ENCODE measurements around the gene RBP2.
A peak's percentile ranks its signal among the peaks of the same experiment; 100 is the strongest.
"Not testable (repeated sequence)": the region's sequence is repeated elsewhere in the genome, so short reads cannot be mapped to it uniquely, and the experiment has no call there.

The RBP2 gene

DNA sequence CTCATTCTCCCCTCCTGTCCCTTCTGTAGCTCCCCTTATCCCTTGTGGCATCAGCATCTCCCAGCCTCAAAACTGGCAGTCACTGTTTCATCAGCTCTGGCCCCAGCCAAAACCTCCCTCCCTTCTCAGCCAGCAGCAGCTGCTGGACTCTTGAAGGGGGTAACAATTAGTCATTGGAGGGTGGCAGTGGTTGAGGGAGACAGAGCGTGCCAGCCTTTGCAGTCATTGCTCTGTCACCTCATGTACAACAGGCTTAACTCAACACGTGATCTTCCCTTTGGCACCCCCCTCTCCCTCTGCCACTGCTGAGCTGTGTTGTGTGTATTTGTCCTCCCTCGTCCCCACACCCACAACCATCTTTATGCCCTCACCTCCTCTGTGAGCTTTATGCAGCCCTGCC lies 28.2 kb downstream of the RBP2 start:
- no peak for DNase-seq (ENCODE audit: low read depth, low spot score)
- no peak overlapping the region for H3K27ac ChIP-seq

DNA sequence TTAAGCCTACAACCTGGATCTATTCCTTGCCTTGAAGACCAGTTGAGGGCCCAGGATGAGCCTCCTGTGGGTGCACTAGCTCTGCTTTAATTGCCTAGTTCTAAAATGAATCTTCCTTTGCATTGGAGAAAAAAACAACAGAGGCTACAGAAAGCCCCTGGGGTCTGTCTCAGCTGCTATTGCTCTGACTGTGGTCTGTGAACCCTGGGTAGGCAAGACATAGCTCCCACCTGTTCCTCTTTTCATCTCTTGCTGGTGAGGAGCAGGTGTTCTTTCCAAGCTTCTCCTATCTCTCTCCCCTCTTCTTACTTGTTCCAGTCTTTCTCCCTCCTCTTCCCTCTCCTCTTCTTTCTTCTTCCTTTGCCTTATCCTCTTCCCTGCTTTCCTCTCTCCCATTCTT lies 28.8 kb downstream of the RBP2 start:
- DNase-seq (ENCODE audit: low read depth, low spot score) = no peak
- no peak overlapping the region for H3K27ac ChIP-seq

DNA sequence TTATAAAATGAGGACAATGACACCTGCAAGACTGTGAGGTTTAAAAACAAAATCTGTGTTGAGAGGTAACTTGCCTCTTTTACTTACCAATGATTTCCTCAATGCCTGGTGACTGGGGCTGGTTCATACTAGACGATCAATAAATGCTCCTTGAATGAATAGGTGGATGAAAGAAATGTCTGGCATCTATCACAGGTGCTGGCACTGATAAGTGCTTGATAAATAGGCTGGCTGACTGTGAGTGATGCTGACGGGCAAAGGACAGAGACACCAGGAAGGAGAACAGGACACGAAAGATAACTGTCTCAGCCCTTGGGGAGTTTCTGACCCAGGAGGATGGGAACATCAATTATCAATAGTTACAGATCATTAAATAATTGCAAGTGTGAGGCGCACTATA lies 31.9 kb downstream of the RBP2 start:
- no peak overlapping the region for H3K27ac ChIP-seq

DNA sequence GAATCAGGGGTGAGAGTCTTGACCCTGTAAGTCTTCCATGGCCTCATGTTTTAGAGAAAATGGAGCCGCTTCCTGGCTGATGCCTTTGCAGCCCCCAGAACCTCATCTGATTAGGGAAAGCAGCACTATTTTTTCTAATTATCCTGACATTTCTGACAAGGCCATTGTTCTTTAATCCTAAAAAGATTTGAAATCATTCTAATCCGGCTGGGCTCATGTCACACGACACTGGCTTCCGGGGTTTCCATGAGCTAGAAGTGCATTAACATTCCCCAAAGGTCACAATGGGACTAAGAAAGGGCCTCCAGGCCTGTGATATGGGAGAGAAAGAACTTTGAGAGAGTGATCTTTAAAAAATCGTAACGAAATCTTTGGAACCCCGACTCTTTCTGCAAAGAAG lies 33.1 kb downstream of the RBP2 start:
- no peak overlapping the region for H3K27ac ChIP-seq
- no peak for DNase-seq (ENCODE audit: low read depth, low spot score)

More for the DNA sequence above, 31.9 kb downstream of the RBP2 start:
- no peak for DNase-seq (ENCODE audit: low read depth, low spot score)

DNA sequence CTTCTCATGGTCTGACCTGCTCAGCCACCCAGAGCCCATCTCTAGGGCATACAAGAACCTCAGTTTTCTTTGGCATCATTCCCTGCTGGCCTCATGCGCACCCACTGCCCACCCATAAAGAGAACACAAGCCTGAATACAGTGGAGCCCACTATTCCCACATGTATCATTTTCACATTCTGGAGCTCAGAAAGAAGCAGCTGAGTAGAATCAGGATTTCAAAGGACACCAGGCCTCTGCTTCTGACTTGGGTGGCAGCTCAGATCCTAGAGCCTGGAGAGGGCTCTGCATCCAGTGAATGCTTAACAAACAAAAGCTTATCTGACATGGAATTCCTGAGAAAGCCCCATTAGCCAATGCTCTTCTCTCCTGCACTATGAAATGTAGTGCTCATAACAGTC lies 34.7 kb downstream of the RBP2 start:
- no peak overlapping the region for H3K27ac ChIP-seq
- DNase-seq (ENCODE audit: low read depth, low spot score) = no peak

DNA sequence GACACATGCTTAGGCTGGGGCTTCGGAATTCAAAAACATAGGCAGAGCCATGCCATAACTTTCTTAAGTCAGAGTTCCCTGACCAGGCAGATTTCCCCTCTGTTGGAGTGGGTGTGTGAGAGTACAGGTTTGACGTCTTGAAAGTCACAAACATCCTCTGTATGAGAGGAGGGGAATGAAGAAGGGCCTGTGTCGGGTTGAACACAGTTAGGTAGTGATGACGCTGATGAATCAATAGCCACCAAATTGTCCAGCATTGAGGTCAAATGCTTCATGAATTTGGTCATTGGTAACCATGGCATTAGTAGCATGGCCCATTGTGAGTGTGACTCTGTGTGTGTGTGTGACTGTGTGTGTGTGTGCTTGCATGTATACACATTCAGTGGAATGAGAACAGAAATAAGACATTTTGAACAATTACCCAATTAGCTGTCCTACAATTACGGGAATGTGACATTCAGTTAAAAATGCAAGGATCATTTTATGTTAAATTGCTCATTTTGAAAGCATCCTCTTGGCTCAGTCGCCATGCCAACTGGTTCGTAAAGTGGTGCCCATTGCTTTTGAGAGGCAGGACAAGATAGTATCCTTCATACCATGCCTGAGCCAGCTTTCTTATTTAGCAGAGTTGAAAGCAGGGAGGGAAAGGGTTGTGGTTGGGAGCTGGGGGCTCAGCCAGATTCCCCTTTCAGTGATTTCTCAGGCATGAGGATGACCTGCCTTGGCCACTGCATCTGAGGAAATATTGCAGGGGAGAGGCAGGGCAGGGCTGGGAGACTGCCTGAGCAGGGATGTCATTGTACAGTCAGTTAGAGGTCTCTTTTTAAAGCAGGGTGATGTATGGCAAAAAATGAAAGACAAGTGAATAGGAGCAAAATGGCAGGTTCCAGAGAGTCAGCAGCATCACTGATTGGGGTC lies 35.4 kb downstream of the RBP2 start:
- no peak for DNase-seq (ENCODE audit: low read depth, low spot score)

DNA sequence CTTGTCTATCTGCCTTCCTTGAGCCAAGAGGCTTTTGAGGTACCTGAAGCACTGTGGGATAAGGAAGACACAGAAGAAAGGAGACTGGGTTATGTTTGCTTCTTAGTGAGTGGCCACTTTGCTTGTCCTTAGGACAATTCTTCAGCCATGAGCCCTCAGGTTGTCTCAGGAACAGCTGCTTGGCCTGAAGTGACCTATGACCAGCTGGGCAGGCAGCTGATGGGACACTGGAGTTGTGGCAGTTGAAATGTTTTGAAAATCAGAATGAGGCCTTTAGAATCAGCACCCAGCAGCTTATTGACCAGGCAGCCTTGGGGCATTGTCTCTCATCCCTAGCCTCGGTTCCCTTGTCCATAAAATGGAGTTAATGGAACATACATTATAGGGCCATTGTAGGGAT lies 37.0 kb downstream of the RBP2 start:
- no peak for DNase-seq (ENCODE audit: low read depth, low spot score)
- H3K27ac ChIP-seq = no peak overlapping the region

More for the DNA sequence above, 35.4 kb downstream of the RBP2 start:
- no peak overlapping the region for H3K27ac ChIP-seq

DNA sequence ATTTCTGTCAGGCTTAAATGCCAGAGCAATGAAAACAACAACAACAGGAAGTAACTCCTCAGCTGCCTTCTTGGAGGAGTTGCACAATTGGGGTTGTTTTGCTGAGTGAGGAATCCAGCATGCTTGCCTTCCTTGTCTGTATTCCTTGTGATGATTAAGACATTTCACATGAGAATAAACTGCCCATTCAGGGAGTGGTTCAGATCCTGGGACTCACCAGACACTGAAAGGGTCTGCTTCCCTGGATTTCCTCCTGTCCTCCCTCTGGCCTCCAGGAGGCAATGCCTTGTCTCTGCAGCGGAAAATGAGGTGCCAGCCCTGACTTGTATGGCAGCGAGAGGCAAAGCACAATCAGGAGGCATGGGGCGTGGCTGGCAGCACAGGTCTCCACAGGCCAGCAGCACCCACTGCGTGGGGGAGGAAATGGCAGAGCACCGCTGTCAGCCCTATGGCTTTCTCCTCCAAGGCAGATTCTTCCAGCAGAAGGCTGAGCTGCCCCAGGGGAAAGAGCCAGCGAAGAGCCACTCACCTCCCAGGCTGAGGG lies 41.5 kb downstream of the RBP2 start:
- DNase-seq (ENCODE audit: low read depth, low spot score) = peak; percentile 88
- peak overlapping the region; percentile 82 for H3K27ac ChIP-seq

DNA sequence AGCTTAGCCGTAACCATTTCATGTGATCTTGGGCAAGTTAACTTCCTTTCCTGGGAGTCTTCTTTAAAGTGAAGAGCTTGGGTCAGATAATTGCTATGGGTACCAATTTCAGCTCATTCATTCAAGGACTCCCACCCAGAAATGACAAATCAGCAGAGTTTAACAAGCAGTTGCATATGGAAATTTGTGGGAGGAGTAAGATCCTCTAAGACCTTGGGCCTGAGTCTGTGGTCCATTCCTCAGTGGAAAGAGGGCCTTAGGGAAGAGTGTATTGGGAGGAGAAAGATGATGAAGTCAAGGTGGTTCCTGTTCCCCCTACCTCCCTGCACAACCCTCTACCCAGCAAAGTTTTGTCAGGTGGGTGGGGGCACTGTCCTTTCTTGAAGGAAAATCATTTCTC lies 42.1 kb downstream of the RBP2 start:
- DNase-seq (ENCODE audit: low read depth, low spot score) = no peak
- H3K27ac ChIP-seq = peak overlapping the region; percentile 82

DNA sequence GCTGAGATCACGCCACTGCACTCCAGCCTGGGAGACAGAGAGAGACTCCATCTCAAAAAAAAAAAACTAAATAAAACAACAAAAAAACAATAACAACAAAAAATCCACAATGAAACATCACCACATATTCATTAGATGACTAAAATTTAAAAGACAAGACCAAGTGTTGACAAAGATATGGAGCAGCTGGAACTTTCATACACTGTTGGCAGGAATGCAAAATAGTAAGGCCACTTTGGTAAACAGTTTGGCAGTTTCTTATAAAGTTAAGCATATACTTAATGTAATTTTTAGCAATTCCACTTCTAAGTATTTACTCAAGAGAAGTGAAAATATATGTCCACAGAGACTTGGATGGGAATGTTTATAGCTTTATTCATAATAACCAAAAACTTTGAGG lies 43.2 kb downstream of the RBP2 start:
- DNase-seq (ENCODE audit: low read depth, low spot score) = no peak

DNA sequence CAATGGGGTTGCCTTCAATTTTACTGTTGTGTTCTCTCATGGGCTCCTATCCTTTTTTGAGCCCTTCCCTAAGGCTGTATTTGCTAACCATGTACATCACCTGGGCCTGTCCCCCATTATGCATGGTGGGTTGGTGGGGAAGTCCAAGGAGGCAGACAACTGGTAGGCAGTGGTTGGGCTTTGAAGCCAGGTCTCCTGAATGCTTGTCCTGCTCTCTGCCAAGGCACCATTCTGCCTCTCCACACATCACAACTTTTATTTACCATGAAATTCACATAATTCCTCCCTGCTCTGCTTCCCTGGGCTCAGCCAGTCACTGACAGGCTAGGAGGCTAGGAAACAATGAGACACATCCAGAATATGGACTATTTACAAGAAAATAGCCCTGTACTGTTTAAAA lies 45.8 kb downstream of the RBP2 start:
- H3K27ac ChIP-seq = no peak overlapping the region
- no peak for DNase-seq (ENCODE audit: low read depth, low spot score)

More for the DNA sequence above, 43.2 kb downstream of the RBP2 start:
- no peak overlapping the region for H3K27ac ChIP-seq

DNA sequence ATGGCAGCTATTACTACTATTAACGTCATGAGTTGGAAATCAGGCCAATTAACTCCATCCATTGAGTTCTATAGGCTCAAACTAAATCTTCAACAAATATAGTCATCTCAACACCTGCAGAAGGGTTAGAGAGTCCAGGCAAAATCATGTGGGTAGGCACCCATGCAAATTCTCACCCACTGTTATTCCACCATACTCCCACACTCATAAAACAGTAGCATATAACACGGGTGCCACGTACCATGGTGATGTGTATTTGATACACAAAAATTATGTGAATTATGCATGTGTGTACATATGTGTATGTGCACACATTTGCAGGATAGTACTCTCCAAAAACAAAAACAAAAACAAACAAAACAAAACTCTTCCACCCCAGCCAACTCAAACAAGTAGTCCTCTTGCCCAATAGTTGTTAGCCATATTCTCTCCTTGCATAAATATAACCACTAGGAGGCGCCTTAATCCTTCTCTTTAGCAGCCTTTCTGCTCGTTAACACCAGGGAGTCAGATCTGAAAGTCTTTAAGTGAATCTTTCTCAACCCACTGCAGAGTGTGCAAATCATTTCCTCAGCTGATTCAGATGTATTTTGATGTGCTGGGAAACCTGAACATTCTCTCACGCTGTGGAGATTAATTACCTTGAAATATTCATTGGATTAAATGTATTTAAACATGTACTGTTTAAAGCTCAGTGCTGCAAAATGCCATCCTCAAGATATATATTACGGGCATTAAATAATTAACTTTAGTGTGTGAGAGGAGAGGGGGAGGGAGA lies 48.8 kb downstream of the RBP2 start:
- H3K27ac ChIP-seq = no peak overlapping the region
- DNase-seq (ENCODE audit: low read depth, low spot score) = peak; percentile 37

DNA sequence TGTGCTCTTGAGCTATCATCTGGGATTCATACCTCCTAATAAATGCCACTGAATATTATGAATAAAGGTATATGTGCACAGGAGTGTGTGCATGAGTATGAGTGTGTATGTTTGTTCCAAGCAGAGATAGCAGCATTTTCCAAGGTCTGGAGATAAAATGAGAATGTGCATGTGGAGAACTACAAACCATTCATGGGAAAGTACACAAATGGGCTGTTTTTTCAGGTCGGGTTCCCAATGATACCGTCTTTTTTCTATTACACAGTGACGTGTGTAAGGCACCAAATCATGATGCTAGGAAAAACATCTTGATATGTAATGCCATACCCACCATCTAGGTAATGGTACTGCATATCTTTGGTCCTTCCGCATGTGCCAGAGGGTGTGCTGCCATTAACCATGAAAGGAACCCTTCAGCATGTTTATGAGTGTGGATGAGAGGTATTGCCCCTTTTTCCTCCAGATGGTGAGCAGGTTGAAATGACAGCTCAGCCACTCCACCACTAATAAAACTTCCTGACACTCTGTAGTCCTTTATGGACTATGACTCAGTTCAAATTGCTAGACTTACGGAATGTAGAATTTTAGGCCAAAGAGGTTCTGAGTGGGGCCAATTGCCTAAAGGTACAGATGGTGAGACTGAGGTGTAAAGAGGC lies 50.4 kb downstream of the RBP2 start:
- DNase-seq (ENCODE audit: low read depth, low spot score) = no peak
- no peak overlapping the region for H3K27ac ChIP-seq

DNA sequence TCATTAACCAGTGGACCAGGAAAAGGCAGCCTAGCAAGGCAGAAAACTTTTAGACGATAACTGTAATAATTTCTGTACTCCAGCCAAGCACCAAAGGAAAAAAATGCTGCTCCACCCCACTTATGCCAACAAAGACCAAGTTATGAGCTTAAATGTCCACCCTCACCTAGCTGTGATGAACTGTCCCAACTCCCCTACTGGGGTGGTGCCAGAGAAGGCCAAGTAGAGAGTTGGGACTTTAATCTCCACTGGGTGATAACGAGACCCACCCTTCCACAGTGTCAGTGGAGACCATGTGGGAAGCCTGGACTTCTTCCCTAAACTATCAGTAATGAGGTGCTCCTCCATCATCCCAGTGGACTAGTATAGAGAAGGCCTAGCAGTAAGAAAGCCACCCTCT lies 53.1 kb downstream of the RBP2 start:
- no peak overlapping the region for H3K27ac ChIP-seq
- no peak for DNase-seq (ENCODE audit: low read depth, low spot score)

DNA sequence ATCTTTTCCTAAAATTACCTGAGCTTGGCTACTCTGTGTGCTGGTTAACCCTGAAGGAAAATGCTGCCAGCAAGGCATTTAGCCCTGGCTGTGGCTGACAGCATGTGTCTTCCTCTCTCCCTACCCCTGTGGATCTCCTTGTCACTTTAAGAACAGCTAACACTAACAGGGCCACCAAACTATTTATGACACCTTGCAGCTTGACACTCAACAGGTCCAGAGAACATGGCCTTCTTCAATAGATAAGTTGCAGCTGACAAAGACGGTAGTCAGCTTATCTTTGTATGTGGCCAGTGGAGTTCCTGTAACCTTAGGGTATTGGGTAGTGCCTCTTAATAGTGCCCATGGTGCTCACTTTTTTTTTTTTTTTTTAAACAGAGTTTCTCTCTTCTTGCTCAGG lies 54.9 kb downstream of the RBP2 start:
- no peak overlapping the region for H3K27ac ChIP-seq
- no peak for DNase-seq (ENCODE audit: low read depth, low spot score)

DNA sequence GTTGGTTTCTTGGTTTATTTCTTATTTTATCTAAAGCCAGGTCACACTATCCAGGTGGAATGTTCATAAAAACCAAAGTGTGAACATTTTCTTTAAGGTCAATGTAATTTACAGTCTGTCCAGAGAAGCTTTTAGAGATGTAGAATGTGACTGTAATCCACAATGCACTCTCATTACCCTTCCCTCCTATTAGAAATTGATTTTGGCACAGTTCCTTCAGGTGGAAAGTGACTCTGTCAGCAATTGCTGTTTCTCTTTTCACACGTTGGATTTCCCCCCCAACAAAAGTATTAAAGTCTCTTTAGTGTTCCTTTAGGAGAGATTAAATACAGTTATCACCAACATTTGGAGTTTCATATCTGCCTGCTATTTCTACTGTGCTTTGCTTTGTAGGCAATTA lies 55.3 kb downstream of the RBP2 start:
- DNase-seq (ENCODE audit: low read depth, low spot score) = no peak
- no peak overlapping the region for H3K27ac ChIP-seq

DNA sequence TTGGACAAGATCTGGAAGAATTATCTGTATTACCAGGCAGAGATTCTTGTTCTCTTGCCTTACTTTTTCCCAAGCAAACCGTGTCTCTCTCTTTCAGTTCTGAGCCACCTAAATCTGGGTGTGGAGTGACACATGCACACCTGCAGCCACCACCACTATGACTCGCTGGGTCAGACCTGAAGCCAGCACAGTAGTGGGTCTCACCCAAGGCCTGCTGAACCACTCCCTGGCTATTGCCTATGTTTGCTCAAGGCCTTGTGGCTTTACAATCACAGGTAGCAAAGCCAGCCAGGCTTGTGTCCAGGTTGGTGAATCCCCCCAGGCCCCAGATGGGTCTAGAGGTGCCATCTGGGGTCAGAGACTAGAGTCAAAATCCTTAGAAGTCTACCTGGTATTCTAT lies 58.2 kb downstream of the RBP2 start:
- H3K27ac ChIP-seq = no peak overlapping the region
- peak; percentile 27 for DNase-seq (ENCODE audit: low read depth, low spot score)

DNA sequence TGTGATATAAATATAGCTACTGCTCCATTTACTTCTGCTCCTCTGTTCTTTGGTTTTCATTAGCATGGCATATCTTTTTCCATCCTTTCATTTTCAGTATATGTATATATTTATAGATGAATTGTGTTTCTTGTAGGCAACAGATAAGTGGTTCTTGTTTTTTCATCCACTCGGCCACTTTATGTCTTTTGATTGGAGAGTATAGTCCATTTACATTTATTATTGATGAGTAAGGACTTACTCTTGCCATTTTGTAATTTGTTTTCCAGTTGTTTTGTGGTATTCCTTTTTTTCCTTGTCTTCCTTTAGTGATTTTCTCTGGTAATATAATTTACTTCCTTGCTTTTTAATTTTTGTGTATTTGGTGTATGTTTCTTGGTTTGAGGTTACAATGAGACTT lies 60.0 kb downstream of the RBP2 start:
- no peak overlapping the region for H3K27ac ChIP-seq
- no peak for DNase-seq (ENCODE audit: low read depth, low spot score)

DNA sequence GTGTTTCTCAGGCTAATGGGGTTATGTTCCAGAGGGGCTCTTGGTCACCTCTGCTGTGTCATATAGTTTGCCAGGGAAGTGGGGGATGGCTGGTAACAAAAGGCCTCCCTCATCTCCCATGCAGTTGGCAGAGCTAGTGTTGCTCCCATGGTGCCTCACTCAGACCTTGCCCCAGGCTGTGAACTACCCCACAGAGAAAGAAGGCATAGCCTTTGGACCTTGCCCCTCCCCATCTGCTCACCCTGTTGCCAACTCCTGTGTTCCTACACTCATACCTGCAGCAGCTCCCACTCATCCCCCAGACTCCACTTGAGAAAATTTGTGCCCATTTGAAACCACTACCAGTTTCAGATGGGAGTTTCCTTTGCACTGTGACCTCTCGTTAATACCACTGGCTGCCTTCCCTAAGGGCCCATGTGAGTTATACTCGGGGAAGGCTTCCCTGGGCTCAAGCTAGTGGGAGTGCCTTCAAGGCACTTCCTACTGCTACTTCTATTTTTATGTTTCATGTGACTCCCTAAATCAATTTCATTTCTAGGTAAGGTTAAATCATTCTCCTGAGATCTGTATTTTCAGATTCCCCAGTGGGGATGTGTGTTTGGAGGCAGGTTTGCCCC lies 61.6 kb downstream of the RBP2 start:
- no peak overlapping the region for H3K27ac ChIP-seq
- no peak for DNase-seq (ENCODE audit: low read depth, low spot score)

DNA sequence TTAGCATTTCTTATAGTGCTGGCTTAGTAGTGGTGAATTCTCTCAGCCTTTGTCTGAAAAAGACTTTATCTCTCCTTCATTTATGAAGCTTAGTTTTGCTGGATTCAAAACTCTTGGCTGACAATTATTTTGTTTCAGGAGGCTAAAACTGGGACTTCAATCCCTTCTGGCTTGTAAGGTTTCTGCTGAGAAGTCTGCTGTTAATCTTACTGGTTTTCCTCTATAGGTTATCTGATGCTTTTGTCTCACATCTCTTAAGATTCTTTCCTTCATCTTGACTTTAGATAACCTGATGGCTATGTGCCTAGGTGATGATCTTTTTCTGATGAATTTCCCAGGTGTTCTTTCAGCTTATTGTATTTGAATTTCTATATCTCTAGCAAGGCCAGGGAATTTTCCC lies 63.4 kb downstream of the RBP2 start:
- not testable (repeated sequence) for DNase-seq (ENCODE audit: low read depth, low spot score); H3K27ac ChIP-seq

Data from epithelial cell of prostate (primary cell).